GM12874 (cell line): ENCODE data around the gene ZPLD1.

Experiments used
- CTCF ChIP-seq: IDR thresholded peaks from 2 replicates; pipeline ENCODE4 v1.5.1; 2011; ENCODE audit warnings: low read depth, mild to moderate bottlenecking, control low read depth, low read length, moderate library complexity; ENCODE audit not compliant: insufficient read depth

Gene ZPLD1

GRCh38 chr3:102478160-102478559 is 43.3 kb downstream of the ZPLD1 start:
- TF ChIP-seq CTCF, result no peak

GRCh38 chr3:102480139-102480538 is 45.3 kb downstream of the ZPLD1 start:
- TF ChIP-seq CTCF, result no peak

GRCh38 chr3:102481050-102481449 is 46.2 kb downstream of the ZPLD1 start:
- TF ChIP-seq CTCF, result no peak

GRCh38 chr3:102483556-102483955 is 48.7 kb downstream of the ZPLD1 start:
- TF ChIP-seq CTCF, result no peak

GRCh38 chr3:102484363-102484762 is 49.5 kb downstream of the ZPLD1 start:
- no peak for TF ChIP-seq CTCF

GRCh38 chr3:102485701-102486100 is 50.9 kb downstream of the ZPLD1 start:
- no peak for TF ChIP-seq CTCF

- TF ChIP-seq CTCF, result no peak
Measured at GRCh38 chr3:102488331-102488730, 53.5 kb downstream of the ZPLD1 start.

- no peak for TF ChIP-seq CTCF
Measured at GRCh38 chr3:102492300-102492699, 57.5 kb downstream of the ZPLD1 start.
